ENCODE data around the gene PIK3IP1.
A peak's percentile ranks its signal among the peaks of the same experiment; 100 is the strongest.

PIK3IP1 gene

GRCh38 chr22:31278626-31279326 lies 13.5 kb downstream of the PIK3IP1 start:
- no peak for DNase-seq

GRCh38 chr22:31278151-31278621 lies 14.1 kb downstream of the PIK3IP1 start:
- DNase-seq = no peak

GRCh38 chr22:31277741-31278140 lies 14.5 kb downstream of the PIK3IP1 start:
- no peak for DNase-seq

GRCh38 chr22:31276426-31277167 lies 15.7 kb downstream of the PIK3IP1 start:
- DNase-seq = no peak

GRCh38 chr22:31275576-31275975 lies 16.7 kb downstream of the PIK3IP1 start:
- DNase-seq = no peak

GRCh38 chr22:31275018-31275417 lies 17.3 kb downstream of the PIK3IP1 start:
- no peak for DNase-seq

GRCh38 chr22:31274017-31274416 lies 18.3 kb downstream of the PIK3IP1 start:
- DNase-seq = no peak

- peak; percentile 66 for DNase-seq
These were observed 19.5 kb downstream of the PIK3IP1 start for GRCh38 chr22:31272522-31273446.

- DNase-seq = no peak
These were observed 20.8 kb downstream of the PIK3IP1 start for GRCh38 chr22:31271485-31271884.

GRCh38 chr22:31271026-31271425 lies 21.3 kb downstream of the PIK3IP1 start:
- no peak for DNase-seq

GRCh38 chr22:31269892-31270579 lies 22.3 kb downstream of the PIK3IP1 start:
- DNase-seq = no peak

GRCh38 chr22:31268281-31268680 lies 24.0 kb downstream of the PIK3IP1 start:
- DNase-seq = no peak

GRCh38 chr22:31263896-31264640 lies 28.2 kb downstream of the PIK3IP1 start:
- no peak for DNase-seq

- DNase-seq = no peak
These were observed 29.8 kb downstream of the PIK3IP1 start for GRCh38 chr22:31262312-31263133.

- DNase-seq = no peak
These were observed 31.8 kb downstream of the PIK3IP1 start for GRCh38 chr22:31260474-31260856.

- DNase-seq = no peak
These were observed 32.4 kb downstream of the PIK3IP1 start for GRCh38 chr22:31259798-31260473.

- no peak for DNase-seq
These were observed 38.3 kb downstream of the PIK3IP1 start for GRCh38 chr22:31253949-31254348.

- DNase-seq = peak; percentile 52
These were observed 41.3 kb downstream of the PIK3IP1 start for GRCh38 chr22:31250740-31251600.
